K562 treated with DMSO at 1 percent for 4 hours (cell line): Measurements from ENCODE around the gene GSTM4. TPM values are rescaled to one million over a fixed set of nuclear protein-coding genes. Genes with fewer than 3 reads are reported as not detected.

Source experiments
- total RNA-seq: library from RNA; unstranded; fragments of 300-600 nt; gene quantifications from 2 replicates; pipeline ENCODE4 v1.2.3, GENCODE V29; 2022; ENCODE audit not compliant: insufficient read depth

The GSTM4 gene
- 28.7 and 29.7 TPM in 2 replicates for total RNA-seq

GRCh38 chr1:109655615-109656519, at the start of gene GSTM4:
GSTM4 (plus strand) TSS chr1:109656099; CDS start chr1:109656390, 291 bp downstream.

DNA sequence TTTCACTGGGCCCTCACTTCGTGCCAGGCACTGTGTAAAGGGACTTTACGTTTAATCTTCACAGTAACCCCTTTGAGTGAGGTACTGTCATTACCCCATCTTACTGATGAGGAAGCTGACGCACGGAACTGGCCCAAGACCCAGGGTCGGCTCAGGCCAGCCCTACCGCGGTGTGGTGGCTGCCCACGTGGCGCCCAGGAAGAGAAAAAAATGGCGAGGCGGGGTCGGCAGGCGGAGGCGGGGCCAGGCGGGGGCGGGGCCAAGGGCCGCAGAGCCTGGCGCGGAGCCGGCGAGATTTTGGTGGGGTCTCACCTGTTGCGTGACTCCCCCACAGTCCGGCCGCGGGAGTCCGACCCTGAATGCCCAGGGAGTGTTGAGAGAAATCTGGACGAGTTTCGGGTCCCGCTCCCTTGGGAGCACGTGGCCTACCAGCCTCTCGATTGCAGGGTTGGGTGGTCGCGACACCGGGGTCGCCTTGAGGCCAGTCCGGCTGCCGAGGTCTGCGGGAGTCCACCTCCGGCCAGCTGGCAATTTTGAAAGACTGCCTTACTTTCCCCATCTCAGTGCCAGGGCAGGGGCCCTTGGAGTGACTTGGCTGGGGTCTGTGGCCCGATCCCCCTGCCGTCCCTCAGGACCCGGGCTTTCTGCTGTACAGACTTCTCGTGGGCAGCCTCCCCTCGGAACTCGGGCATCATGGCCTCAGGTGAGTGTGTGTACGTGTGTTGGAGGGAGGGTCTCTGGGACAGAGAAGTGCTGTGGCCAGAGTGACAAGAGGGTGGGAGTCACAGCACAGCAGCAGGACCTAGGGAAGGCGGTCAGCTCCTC, 36.1 kb upstream of the GSTM4 start, which contains the start of the genes AMPD2 and GNAT2:
TSS of gene AMPD2 (plus strand) at position 262 of the 825 bp plus-strand sequence. CDS start 1,339 bp downstream, outside the sequence.
TSS of gene GNAT2 (minus strand) at position 41 of the 825 bp plus-strand sequence. CDS start 6,746 bp downstream, outside the sequence.

GRCh38 chr1:109667452-109668122, 11.7 kb downstream of the GSTM4 start, which contains the start of gene GSTM2:
GSTM2 (plus strand) TSS chr1:109668057; CDS start chr1:109668116, 59 bp downstream.

GRCh38 chr1:109687641-109688499, 32.0 kb downstream of the GSTM4 start, which contains the start of gene GSTM1:
GSTM1 (plus strand) TSS chr1:109687817; CDS start chr1:109687874, 57 bp downstream.

Other genes with a start within 250 kb of the GSTM4 start
- gene PSMA5, start 229.7 kb upstream of the GSTM4 start, total RNA-seq = 105 and 107 TPM in 2 replicates
- gene SYPL2, start 189.6 kb upstream of the GSTM4 start, total RNA-seq = not detected in 2 replicates
- 6.5 and 7.9 TPM in 2 replicates for gene ATXN7L2, start 172.2 kb upstream of the GSTM4 start, total RNA-seq
- gene CYB561D1, start 162.0 kb upstream of the GSTM4 start, total RNA-seq = 6.7 and 6.8 TPM in 2 replicates
- gene AMIGO1, start 146.4 kb upstream of the GSTM4 start, total RNA-seq = 0.22 and 0.25 TPM in 2 replicates
- not detected in 2 replicates for gene GPR61, start 116.2 kb upstream of the GSTM4 start, total RNA-seq
- 4.7 and 5.1 TPM in 2 replicates for gene GNAI3, start 107.5 kb upstream of the GSTM4 start, total RNA-seq
- not detected in 2 replicates for gene GNAT2, start 36.5 kb upstream of the GSTM4 start, total RNA-seq
- 46.3 and 52.2 TPM in 2 replicates for gene AMPD2, start 36.3 kb upstream of the GSTM4 start, total RNA-seq
- 10.7 and 13.3 TPM in 2 replicates for gene GSTM2, start 12.0 kb downstream of the GSTM4 start, total RNA-seq
- not detected in 2 replicates for gene GSTM1, start 31.7 kb downstream of the GSTM4 start, total RNA-seq
- gene GSTM5, start 56.2 kb downstream of the GSTM4 start, total RNA-seq = not detected in 2 replicates
- 8.7 and 11.4 TPM in 2 replicates for gene GSTM3, start 84.9 kb downstream of the GSTM4 start, total RNA-seq
- not detected in 2 replicates for gene EPS8L3, start 107.8 kb downstream of the GSTM4 start, total RNA-seq